Panc1 (cell line): ENCODE data around the gene CDC6. TPM values are rescaled to one million over a fixed set of nuclear protein-coding genes. Genes with fewer than 3 reads are reported as not detected.

Experiments
- ATAC-seq: fragments of 200-7000 bp; cut with Tn5 transposase; 2 replicates; pipeline ENCODE4 v1.9.1; 2020; ENCODE audit warnings: mild to moderate bottlenecking, moderate library complexity
- BruUV-seq: library from RNA; stranded (reverse); fragments of 400-500 nt; replicated peaks from 2 replicates; lab custom pipeline; 2021; lab: Mats Ljungman, UMichigan
- CTCF ChIA-PET: fragments of 300-600 bp; sonication (Branson Sonifier 250); formaldehyde crosslinking; loops from one replicate; lab custom pipeline; 2022; ENCODE audit warnings: antibody characterized with exemption; lab: Charles Lee
- POLR2A ChIA-PET: fragments of 300-600 bp; sonication (Branson Sonifier 250); formaldehyde crosslinking; loops from one replicate; lab custom pipeline; 2022; ENCODE audit warnings: antibody characterized with exemption; lab: Charles Lee
- DNase-seq: peaks from one replicate; pipeline ENCODE4 v3.0.0-alpha.2; 2010; ENCODE audit warnings: low read depth, low spot score
- H3K27ac ChIP-seq: 2 replicates; pipeline ENCODE4 v1.5.1; 2011; ENCODE audit warnings: mild to moderate bottlenecking, low read length, inconsistent platforms
- H3K27me3 ChIP-seq: fragments of 200-500 bp; sonication (Bioruptor generic); 2 replicates; pipeline ENCODE4 v1.6.0; 2014; ENCODE audit warnings: low read length, inconsistent platforms; ENCODE audit not compliant: control insufficient read depth, insufficient read depth
- H3K36me3 ChIP-seq: fragments of 200-500 bp; sonication (Bioruptor generic); 2 replicates; pipeline ENCODE4 v1.5.1; 2014; ENCODE audit warnings: inconsistent platforms, mild to moderate bottlenecking, low read length, moderate library complexity; ENCODE audit not compliant: control insufficient read depth, insufficient read depth
- H3K4me1 ChIP-seq: 2 replicates; pipeline ENCODE4 v1.5.1; 2011; ENCODE audit warnings: inconsistent platforms, mild to moderate bottlenecking, low read length, moderate library complexity; ENCODE audit not compliant: control insufficient read depth, insufficient read depth
- H3K4me3 ChIP-seq, 2 experiments: 2 replicates each; pipeline ENCODE4 v1.5.1; 2011 to 2012; ENCODE audit warnings: low read depth in 2 of 2, low read length in 2 of 2, mild to moderate bottlenecking in 2 of 2, inconsistent platforms in 1 of 2, moderate library complexity in 1 of 2
- H3K9me3 ChIP-seq: fragments of 200-500 bp; sonication (Bioruptor generic); 2 replicates; pipeline ENCODE4 v1.5.1; 2014; ENCODE audit warnings: low read depth, mild to moderate bottlenecking, inconsistent platforms, low read length, moderate library complexity; ENCODE audit not compliant: control insufficient read depth, insufficient read depth
- POLR2AphosphoS5 ChIP-seq: IDR thresholded peaks from 2 replicates; pipeline ENCODE4 v1.6.1; 2012; ENCODE audit warnings: mild to moderate bottlenecking, low read depth, low read length, moderate library complexity
- SIN3A ChIP-seq: IDR thresholded peaks from 2 replicates; pipeline ENCODE4 v1.6.1; 2012; ENCODE audit warnings: low read depth, mild to moderate bottlenecking, low read length, moderate library complexity, borderline replicate concordance; ENCODE audit not compliant: insufficient read depth
- TCF7L2 ChIP-seq: IDR thresholded peaks from 2 replicates; pipeline ENCODE4 v1.6.1; 2011; ENCODE audit warnings: mild to moderate bottlenecking, low read depth, low read length, inconsistent platforms
- in situ Hi-C: cut with HindIII; loops from 2 replicates; pipeline ENCODE4 v1.10.0; 2016; ENCODE audit warnings: low sequenced_read_pairs, low pct_unique_long_range_greater_than_20kb
- intact Hi-C: fragments of 100-400 bp; cut with micrococcal nuclease; formaldehyde crosslinking; loops from one replicate; pipeline ENCODE4 v1.10.0; 2022; ENCODE audit not compliant: unreplicated experiment
- total RNA-seq: library from RNA; stranded (reverse); gene quantifications from one replicate; pipeline ENCODE4 v1.2.1, GENCODE V29; 2021; ENCODE audit not compliant: unreplicated experiment
- TF ChIP-seq, protein P1 (sequence below): fragments of 450-650 bp; IDR thresholded peaks from 2 replicates; pipeline ENCODE4 v1.5.1; 2017; ENCODE audit warnings: mild to moderate bottlenecking
- TF ChIP-seq, protein P2 (sequence below), 2 experiments: IDR thresholded peaks; 2 replicates each; pipeline ENCODE4 v1.6.1; 2011 to 2012; ENCODE audit warnings: low read depth in 2 of 2, control low read depth in 1 of 2, low read length in 1 of 2, mild to moderate bottlenecking in 1 of 2, moderate library complexity in 1 of 2; ENCODE audit not compliant: insufficient read depth in 1 of 2

Gene CDC6
- total RNA-seq, 1 experiment from 2014 or later, result 66.3 TPM

DNA sequence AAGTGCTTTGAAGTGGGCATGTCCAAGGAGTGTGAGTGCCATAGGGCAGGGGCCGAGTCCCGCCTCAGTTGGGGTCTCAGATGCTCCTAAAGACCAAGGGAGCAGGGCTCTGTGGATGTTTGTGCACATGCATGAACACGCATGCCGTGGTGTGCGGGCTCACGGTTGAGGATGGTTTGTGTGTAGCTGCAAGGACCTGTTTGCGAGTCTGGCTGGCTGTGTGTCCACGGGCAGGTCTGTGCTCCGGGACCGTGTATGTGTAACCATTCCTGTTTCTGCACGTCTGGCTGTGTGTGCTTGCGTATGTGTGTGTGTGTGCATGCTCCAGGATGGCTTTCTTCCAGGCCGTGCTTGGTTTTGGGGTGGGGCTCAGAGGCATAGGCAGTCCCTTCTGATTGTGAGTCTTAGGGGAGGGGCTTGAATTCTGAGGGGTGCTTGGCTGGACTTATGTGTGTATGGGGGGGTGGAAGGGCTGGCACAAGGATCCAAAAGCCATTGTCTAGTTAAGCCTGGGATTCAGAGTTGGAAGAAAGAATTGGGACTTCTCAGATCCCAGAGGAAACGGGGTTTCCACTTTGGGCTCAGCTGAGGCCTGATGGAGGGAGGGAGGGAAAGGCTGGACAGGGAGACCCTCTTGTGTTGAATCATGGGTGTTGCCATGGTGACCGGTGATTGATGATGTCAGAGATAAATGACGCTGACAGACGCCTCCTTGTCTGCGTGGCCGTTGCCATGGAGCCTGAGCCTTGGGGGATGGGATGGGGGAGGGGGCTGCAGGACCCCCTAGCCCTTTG lies 62.4 kb downstream of the CDC6 start:
- in situ Hi-C loops, result loop anchor here (5.0 kb wide), 1 partner anchor 48 kb away; no protein-coding TSS in a partner anchor
- ATAC-seq (no peak), DNase-seq (no peak)
- CTCF ChIA-PET, result no interaction called here
- H3K4me3 ChIP-seq, result no peak overlapping the region
- no peaks in the 10 kb centered on the region for H3K9me3 ChIP-seq
- TSS peak; percentile 29 for BruUV-seq
- H3K36me3 ChIP-seq, result 0 out of 2 replicates have a peak, but pooled peaks cover 5% of the 10 kb centered on the region
- no peaks in the 10 kb centered on the region for H3K27me3 ChIP-seq
- peaks cover 77% of the 10 kb centered on the region for H3K4me1 ChIP-seq
- TF ChIP-seq, protein P1, sequence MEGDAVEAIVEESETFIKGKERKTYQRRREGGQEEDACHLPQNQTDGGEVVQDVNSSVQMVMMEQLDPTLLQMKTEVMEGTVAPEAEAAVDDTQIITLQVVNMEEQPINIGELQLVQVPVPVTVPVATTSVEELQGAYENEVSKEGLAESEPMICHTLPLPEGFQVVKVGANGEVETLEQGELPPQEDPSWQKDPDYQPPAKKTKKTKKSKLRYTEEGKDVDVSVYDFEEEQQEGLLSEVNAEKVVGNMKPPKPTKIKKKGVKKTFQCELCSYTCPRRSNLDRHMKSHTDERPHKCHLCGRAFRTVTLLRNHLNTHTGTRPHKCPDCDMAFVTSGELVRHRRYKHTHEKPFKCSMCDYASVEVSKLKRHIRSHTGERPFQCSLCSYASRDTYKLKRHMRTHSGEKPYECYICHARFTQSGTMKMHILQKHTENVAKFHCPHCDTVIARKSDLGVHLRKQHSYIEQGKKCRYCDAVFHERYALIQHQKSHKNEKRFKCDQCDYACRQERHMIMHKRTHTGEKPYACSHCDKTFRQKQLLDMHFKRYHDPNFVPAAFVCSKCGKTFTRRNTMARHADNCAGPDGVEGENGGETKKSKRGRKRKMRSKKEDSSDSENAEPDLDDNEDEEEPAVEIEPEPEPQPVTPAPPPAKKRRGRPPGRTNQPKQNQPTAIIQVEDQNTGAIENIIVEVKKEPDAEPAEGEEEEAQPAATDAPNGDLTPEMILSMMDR, result no peak
- TF ChIP-seq SIN3A (no peak), POLR2AphosphoS5 (no peak), TCF7L2 (no peak)
- TF ChIP-seq, protein P2, sequence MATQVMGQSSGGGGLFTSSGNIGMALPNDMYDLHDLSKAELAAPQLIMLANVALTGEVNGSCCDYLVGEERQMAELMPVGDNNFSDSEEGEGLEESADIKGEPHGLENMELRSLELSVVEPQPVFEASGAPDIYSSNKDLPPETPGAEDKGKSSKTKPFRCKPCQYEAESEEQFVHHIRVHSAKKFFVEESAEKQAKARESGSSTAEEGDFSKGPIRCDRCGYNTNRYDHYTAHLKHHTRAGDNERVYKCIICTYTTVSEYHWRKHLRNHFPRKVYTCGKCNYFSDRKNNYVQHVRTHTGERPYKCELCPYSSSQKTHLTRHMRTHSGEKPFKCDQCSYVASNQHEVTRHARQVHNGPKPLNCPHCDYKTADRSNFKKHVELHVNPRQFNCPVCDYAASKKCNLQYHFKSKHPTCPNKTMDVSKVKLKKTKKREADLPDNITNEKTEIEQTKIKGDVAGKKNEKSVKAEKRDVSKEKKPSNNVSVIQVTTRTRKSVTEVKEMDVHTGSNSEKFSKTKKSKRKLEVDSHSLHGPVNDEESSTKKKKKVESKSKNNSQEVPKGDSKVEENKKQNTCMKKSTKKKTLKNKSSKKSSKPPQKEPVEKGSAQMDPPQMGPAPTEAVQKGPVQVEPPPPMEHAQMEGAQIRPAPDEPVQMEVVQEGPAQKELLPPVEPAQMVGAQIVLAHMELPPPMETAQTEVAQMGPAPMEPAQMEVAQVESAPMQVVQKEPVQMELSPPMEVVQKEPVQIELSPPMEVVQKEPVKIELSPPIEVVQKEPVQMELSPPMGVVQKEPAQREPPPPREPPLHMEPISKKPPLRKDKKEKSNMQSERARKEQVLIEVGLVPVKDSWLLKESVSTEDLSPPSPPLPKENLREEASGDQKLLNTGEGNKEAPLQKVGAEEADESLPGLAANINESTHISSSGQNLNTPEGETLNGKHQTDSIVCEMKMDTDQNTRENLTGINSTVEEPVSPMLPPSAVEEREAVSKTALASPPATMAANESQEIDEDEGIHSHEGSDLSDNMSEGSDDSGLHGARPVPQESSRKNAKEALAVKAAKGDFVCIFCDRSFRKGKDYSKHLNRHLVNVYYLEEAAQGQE (IDR thresholded peaks at IDR 0.05; ENCODE audit: insufficient read depth in 1 of 2, low read depth in 2 of 2, low read length in 1 of 2), result no peak
- intact Hi-C loops, result no loop called here
- POLR2A ChIA-PET, result no interaction called here
- no peak overlapping the region for H3K27ac ChIP-seq

DNA sequence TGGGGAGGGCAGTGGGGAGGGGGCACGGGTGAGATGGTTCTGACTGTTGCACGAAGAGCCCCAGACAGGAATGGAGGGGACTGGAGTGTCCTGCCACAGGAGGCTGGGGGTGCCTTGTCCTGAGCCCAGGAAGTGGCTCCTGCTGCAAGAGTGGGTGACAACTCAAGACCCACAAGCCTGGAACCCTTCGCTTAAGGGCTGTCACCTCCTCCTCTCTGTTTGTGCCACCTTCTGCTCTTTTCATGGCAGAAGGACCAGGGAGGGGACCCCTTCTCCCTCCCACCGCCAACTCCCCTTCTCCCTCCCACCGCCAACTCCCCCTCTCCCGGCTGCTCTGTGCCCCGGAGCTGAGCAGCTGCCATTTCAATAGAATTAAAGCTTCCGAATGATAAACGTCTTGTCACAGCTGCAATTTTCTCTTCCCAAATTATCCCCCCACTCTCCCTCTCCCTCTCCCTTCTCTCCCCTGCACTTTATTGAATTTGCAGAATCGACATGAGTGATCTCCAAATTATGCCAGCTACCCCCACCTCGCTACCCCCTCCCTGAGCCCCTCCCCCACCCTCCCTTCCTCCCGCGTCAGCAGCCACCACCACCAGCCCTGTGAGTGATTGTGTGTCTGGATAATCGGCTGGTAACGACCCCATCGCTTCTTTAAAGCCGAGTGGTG lies 63.1 kb downstream of the CDC6 start:
- Histone ChIP-seq H3K9me3 (no peaks in the 10 kb centered on the region), H3K27ac (no peak overlapping the region), H3K4me3 (no peak overlapping the region), H3K36me3 (0 out of 2 replicates have a peak, but pooled peaks cover 5% of the 10 kb centered on the region), H3K27me3 (no peaks in the 10 kb centered on the region), H3K4me1 (peaks cover 75% of the 10 kb centered on the region)
- TF ChIP-seq, protein P1, result no peak
- TF ChIP-seq SIN3A (no peak), TCF7L2 (no peak), POLR2AphosphoS5 (no peak)
- TF ChIP-seq, protein P2 (IDR thresholded peaks at IDR 0.05; ENCODE audit: insufficient read depth in 1 of 2, low read depth in 2 of 2, low read length in 1 of 2), result no peak
- CTCF ChIA-PET, result interaction anchor here (6.8 kb wide), 1 partner anchor 46 kb away, joined by 81 read pairs; no protein-coding TSS in a partner anchor
- no TSS peak for BruUV-seq
- intact Hi-C loops, result no loop called here
- no peak for DNase-seq
- POLR2A ChIA-PET, result no interaction called here
- no peak for ATAC-seq
- in situ Hi-C loops, result loop anchor here (5.0 kb wide), 1 partner anchor 49 kb away; no protein-coding TSS in a partner anchor
